CD4-positive, alpha-beta T cell treated with Interleukin-6 at 100 ng/mL for 8 hours (primary cell): ENCODE data around the gene NKX2-4.
"Not testable (repeated sequence)": the region's sequence is repeated elsewhere in the genome, so short reads cannot be mapped to it uniquely, and the experiment has no call there.

ENCODE experiments used
- DNase-seq: peaks from one replicate; pipeline ENCODE4 v3.0.0-alpha.2; 2020; ENCODE audit warnings: mixed read lengths, low spot score

Gene NKX2-4

GRCh38 chr20:21397341-21398108 lies at the start of gene NKX2-4:
NKX2-4 (minus strand) TSS chr20:21397526; CDS start chr20:21397399, 127 bp downstream.
- no peak for DNase-seq

DNA sequence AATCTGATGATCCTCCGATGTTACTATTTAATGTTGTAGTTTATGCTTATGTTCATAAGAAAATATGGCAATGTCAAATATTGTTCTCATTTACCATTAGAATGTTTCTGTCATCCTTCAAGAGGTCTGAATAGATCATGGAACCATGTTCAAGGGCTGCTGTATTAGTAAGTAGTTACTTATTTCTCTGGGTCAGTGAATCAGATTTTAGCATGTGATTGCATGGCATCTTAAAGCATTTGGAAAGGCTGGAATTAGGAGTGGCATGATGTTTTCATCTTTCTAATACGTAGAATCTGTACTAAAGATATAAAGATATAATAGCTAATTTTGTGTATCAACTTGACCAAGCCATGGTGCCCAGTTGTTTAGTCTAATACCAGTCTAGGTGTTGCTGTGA lies 40.5 kb upstream of the NKX2-4 start:
- no peak for DNase-seq

GRCh38 chr20:21437248-21437647 lies 39.9 kb upstream of the NKX2-4 start:
- DNase-seq: no peak

- DNase-seq: no peak
Observed at GRCh38 chr20:21436205-21436604, 38.9 kb upstream of the NKX2-4 start.

DNA sequence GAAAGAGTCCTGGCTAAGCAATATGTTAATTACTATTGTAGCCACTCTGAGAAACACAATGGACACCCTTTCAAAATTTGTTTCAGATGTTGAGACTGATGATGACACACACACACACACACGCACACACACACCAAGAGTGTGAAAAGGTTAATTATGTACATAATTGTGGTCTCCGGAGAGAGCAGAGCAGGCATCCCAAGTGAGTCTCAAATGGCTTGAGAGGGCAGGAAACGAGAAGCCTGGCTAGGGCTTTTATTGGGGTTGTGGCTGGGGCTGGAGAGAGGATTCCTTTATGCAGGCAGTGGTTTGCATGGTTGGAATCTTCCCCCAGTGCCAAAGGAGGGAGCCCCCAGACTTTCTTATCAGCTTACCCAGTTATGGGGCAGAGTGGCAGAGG lies 38.2 kb upstream of the NKX2-4 start:
- no peak for DNase-seq

DNA sequence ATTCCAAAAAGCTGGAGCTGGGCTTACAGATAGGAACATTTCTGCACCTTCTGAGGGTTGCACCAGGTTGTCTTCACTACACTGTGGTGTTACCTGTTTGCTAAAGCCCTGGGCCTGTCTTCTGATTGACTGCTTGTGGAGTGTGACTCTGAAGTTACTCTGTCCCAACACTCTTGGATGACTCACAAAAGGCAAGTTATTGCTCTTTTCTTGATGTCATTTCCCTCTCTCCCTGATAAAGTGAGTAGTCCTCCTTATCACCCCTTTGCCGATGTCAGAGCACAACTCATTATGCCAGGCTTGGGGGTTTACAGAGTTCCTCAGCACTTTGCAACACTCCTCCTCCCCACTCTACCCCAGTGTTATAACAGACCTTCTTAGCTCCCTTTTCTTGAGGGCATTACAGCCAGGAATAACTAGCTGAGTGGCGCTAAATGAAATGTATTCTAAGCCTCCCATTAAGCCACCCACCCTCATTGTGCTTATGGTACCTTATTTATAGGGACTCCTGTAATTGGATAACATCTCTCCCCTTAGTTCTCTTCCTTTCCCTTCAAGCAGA lies 36.1 kb upstream of the NKX2-4 start:
- no peak for DNase-seq

GRCh38 chr20:21432911-21433310 lies 35.6 kb upstream of the NKX2-4 start:
- DNase-seq: no peak

- no peak for DNase-seq
Observed at GRCh38 chr20:21430020-21430419, 32.7 kb upstream of the NKX2-4 start.

- no peak for DNase-seq
Observed at GRCh38 chr20:21424846-21425245, 27.5 kb upstream of the NKX2-4 start.

GRCh38 chr20:21423712-21424111 lies 26.4 kb upstream of the NKX2-4 start:
- DNase-seq: not testable (repeated sequence)

- DNase-seq: no peak
Observed at GRCh38 chr20:21421601-21422236, 24.4 kb upstream of the NKX2-4 start.

DNA sequence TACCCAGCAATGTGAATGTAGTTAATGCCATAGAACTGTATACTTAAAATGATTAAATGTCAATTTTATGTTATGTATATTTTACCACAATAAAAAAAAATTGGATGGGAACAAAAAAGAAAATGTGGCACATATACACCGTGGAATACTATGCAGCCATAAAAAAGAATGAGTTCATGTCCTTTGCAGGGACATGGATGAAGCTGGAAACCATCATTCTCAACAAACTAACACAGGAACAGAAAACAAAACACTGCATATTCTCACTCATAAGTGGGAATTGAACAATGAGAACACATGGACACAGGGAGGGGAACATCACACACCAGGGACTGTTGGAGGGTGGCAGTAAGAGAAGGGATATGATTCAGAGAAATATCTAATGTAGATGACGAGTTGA lies 21.8 kb upstream of the NKX2-4 start:
- DNase-seq: not testable (repeated sequence)

- DNase-seq: not testable (repeated sequence)
Observed at GRCh38 chr20:21413996-21414395, 16.7 kb upstream of the NKX2-4 start.

DNA sequence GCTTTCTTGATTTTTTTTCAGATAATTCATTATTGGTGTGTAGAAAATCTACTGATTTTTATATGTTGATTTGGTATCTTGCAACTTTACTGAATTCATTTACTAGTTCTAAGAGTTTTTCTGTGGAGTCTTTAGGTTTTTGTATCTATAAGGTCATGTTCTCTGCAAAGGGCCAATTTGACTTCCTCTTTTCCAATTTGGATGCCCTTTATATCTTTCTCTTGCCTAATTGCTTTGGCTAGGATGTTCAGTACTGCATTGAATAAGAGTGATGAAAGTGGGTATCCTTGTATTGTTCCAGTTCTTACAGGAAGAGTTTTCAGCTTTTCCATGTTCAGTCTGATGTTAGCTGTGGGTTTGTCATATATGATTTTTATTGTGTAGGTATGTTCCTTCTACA lies 14.4 kb upstream of the NKX2-4 start:
- DNase-seq: no peak

GRCh38 chr20:21399005-21399475 lies 1.7 kb upstream of the NKX2-4 start:
- no peak for DNase-seq

GRCh38 chr20:21398109-21399004 lies 1.0 kb upstream of the NKX2-4 start:
- DNase-seq: no peak

DNA sequence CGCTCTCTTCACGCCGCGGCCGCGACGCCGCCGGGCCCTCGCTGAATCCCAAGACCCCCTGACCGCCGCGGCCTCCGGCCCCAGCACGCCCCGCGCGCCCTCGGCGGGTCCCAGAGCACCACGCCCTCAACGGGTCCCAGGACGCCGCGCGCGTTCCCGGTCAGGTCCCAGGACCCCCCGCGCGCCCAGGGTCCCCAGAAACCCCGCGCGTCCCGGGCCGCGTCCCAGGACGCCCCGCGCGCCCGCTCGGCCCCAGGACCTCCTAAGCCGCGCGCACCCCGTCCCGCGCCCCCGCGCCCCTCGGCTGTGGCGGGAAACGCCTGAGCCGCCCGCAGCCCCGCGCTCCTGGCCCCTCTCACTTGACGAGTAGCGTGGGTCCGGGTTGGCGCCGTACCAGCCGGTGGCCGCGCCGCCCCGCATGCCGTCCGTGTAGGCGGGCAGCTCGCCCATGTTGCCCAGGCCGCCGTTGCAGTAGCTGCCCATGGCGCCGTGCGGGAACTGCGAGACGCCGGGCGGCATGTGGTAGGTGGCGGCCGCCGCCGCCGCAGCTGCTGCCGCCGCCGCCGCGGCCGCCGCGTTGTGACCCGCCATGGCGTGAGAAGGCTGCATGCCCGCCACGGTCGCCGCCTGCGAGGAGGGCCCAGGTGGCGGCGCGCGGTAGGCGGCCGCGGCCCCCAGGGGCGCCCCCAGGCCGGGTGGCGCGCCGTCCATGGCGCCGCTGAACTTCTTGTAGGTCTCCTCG lies 556 bp downstream of the NKX2-4 start:
- DNase-seq: no peak

GRCh38 chr20:21395666-21396598 lies 1.4 kb downstream of the NKX2-4 start:
- DNase-seq: peak; percentile 12

DNA sequence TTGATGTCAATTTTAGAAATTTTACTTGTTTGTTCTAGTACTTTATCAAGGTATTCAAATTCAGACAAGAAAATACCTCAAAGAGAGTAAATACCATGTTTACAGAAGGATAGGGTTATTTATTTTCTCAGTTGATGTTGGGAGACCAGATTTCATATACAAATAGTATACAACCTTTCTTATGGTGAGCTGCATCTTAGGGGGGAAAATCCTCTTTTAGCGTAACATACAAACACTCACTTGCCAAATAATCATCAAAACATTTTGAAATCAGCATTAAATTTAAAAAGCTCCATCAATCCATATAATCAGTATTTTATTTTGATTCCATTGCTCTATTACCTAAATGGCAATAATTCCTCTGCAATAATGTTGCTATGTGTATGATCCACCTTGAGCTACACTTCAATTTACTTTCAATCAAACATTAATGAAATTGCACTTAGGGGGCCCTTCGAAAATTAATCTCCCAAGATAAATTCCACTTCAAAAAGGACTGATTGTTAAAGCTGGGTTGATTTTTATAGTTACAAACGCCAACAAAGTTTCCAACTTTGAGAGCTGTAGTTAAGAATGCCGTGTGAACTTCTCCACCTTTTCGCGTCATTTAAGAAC lies 2.2 kb downstream of the NKX2-4 start:
- no peak for DNase-seq

- no peak for DNase-seq
Observed at GRCh38 chr20:21394551-21394950, 2.8 kb downstream of the NKX2-4 start.
